Hepatic stellate cell (primary cell): ENCODE measurements around the gene CCR3.

ENCODE experiments used
- DNase-seq: peaks from one replicate; pipeline ENCODE4 v3.0.0; 2011; ENCODE audit warnings: low spot score

Gene CCR3

DNA sequence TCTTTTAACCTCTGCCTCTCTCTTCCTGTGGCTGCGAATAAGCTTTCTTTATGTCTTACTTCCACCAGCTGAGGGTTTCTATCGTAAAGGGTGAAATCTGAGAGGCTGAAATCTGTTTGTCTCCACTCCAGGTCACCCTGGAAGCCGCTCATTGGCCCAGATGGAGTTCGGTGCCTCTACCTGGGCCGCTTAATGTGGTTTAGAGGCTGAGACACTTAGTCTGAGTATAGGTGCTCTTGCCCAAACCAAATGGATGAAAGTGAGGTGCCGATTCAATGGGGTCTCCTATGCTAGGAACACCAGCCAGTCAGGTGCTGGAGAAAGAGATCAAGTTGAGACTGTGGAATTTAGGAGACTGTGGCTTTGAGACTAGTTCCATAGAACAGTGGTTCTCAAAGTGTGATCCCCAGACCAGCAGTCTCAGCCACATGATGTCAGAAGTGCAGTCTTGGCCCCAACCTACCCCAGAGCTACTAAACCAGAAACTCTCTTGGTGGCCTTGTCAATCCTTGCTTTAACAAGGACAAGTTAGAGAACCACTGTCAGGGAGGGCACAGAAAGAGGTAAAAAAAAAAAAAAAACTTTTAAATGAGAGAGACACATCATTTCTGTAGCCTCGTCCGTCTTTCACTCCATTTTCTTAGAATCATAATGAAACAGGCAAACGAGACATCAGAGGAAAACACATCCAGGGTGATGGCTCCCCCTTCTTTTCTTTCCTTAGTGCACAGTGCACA, 56.8 kb downstream of the CCR3 start:
- no peak for DNase-seq

DNA sequence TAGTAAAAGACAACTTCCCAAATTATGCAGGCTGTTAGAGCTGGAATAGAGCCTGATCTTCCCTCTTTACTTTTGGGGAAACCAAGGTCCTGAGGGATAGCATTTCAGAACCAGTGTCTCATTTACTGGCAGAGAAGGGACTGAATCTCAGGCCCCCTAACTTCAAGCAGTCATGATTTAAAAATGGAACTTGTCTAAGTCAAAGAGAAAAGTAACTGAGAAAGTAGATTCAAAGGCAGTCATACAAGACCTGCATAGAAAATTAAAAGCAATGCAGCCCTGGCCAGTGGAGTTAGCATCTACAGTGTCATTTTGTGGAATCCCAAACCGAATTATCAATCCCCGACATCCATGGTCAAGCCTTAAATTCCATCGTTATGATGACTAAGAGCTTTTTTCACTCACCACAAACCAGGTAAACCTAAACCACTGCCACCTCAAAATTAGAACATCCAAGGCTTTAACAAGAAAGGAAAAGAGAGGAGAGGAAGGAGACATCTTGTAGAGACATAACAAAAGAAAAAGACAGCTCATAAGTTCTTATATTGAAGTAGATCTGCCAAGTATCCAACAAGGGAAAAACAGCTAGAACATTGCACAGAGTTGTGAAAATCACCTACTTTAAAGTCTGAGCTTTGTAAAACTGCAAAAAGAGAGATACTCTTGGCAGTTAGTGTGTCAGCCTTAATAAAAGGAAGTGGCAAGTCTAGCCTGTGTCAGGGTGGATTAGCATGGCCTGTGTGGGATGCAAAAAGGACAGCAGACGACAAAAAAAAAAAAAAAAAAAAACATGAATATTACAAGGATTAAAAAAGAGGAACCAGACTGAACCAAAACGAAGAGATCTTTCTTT, 57.6 kb downstream of the CCR3 start:
- DNase-seq = no peak

- DNase-seq = no peak
Measured at GRCh38 chr3:46300461-46300789, 58.2 kb downstream of the CCR3 start.

DNA sequence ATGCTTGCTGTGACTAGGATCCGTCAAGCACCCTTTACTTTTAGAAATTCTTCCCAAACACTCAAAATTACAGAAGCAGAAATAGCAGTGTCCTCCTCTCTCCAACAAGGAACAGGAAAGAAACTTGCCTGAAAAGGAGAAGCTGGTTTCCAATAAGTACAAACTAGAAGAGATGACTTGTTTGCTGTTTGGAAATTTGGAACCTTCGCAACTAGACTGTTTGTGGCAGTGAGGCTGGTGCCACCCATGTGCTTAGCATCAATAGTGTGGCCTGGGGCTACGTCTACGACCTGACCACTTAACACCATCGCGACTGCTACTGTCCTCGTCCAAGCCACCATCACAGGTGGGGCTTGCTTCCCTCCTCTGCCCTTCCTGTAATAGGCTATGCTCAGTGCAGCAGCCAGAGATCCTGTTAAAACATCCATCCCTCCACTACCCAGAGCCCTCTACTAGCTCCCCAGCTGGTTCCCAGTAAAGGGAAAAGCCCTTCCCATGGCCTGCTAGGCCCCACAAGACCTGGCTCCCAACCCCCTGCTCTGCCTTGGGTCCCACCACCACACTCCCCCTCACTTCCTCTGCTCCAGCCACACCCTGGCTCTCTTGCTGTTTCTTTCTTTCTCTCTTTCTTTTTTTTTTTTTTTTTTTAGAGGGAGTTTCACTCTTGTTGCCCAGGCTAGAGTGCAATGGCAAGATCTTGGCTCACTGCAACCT, 59.0 kb downstream of the CCR3 start:
- DNase-seq = no peak

GRCh38 chr3:46303240-46303639, 61.0 kb downstream of the CCR3 start:
- no peak for DNase-seq

- DNase-seq = no peak
Measured at GRCh38 chr3:46304739-46305138, 62.5 kb downstream of the CCR3 start.

- no peak for DNase-seq
Measured at GRCh38 chr3:46312991-46313390, 70.7 kb downstream of the CCR3 start.

DNA sequence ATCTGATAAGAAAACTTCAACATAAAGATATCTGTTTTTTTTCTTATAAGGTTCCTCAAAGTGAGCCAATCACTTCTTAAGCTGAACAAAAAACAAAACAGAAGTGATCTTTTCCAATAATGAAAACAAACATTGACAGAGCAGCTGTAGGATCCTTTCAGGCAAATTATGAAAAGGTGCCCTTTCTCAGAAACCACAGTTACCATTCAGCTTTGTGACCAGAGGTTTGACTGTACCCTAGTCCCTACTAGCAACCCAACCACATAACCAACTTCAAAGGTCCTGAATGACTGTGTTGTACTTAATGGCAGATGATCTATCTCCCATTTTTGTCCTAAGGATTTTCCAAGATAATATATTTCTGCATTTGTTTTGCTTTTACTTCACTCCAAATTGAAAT, 72.3 kb downstream of the CCR3 start:
- no peak for DNase-seq

DNA sequence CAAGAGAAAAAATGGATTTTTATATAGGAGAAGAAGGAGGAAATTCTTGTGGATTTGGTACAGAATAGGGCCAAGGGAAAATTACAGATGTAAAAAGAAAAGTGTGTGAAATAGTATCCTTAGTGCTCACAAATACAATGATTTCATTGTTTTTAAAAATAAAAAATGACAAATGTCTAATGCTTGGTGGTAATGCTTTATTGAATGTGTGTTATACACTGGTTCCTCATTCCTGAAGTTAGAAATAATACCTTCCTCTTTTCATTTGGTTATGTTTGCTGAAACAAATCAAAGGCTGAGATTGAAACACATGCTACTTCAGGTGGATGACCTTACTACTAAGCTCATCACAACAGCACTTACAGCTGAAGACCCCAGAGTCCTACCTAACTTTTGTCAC, 73.9 kb downstream of the CCR3 start:
- no peak for DNase-seq
